ENCODE measurements around the gene RABGAP1L.

RABGAP1L gene

DNA sequence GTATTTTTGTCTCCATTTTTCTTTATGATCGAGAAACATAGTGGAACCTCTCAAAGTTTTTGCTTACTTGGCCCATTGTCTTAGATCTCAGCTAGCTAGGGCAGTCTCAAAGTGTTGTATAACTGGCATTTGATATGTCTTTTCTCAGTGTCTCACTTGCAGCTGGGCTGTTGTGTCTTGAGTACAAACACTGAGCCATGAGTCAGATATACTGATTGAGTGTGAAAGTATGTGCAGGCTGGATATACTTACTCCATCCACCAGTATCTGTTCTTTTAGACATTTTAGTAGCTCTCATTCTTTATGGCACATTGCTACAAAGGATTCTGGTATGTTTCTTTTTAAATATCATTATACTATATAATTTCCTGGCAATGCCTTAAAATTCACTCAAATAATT is 274.1 kb downstream of the RABGAP1L start:
- Histone ChIP-seq H3K9me3 (ENCODE audit: insufficient read depth, low read length) (no peaks in the 10 kb centered on the region), H3K4me3 (ENCODE audit: low read length) (no peak overlapping the region), H3K79me2 (ENCODE audit: low read length) (no peaks in the 10 kb centered on the region), H3K4me1 (ENCODE audit: low read length) (no peaks in the 10 kb centered on the region), H3K9ac (ENCODE audit: low read length) (no peak overlapping the region), H3K27me3 (ENCODE audit: low read depth, low read length) (no peaks in the 10 kb centered on the region), H2AFZ (ENCODE audit: low read depth, low read length) (no peak overlapping the region), H3K4me2 (ENCODE audit: low read length) (no peak overlapping the region), H4K20me1 (ENCODE audit: insufficient read depth, low read length) (no peaks in the 10 kb centered on the region), H3K36me3 (replicated peaks; ENCODE audit: low read depth, low read length) (no peaks in the 10 kb centered on the region), H3K27ac (ENCODE audit: low read length) (no peak overlapping the region)
- TF ChIP-seq EZH2phosphoT487 (IDR thresholded peaks at IDR 0.05; ENCODE audit: low read depth) = no peak
- TF ChIP-seq, protein P1, sequence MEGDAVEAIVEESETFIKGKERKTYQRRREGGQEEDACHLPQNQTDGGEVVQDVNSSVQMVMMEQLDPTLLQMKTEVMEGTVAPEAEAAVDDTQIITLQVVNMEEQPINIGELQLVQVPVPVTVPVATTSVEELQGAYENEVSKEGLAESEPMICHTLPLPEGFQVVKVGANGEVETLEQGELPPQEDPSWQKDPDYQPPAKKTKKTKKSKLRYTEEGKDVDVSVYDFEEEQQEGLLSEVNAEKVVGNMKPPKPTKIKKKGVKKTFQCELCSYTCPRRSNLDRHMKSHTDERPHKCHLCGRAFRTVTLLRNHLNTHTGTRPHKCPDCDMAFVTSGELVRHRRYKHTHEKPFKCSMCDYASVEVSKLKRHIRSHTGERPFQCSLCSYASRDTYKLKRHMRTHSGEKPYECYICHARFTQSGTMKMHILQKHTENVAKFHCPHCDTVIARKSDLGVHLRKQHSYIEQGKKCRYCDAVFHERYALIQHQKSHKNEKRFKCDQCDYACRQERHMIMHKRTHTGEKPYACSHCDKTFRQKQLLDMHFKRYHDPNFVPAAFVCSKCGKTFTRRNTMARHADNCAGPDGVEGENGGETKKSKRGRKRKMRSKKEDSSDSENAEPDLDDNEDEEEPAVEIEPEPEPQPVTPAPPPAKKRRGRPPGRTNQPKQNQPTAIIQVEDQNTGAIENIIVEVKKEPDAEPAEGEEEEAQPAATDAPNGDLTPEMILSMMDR (IDR thresholded peaks at IDR 0.05; ENCODE audit: low read depth, low read length) = no peak

DNA sequence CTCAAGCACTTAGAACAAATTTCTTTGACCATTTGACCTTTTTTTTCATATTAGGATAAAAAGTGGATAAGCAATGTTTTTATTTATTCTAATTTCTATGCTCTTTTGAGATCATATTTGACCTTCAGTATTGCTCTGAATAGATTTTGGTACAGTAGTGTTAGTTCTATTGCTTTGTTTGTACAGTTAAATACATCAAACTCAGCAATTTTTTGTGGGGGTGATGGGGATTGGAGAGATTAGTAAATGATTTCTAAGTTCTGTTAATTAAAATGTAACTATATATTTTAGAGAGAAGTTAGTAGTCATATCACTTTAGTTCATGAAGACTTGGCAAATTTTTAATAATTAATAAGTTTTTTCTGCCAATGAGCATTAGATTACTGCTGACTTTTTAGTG is 286.0 kb downstream of the RABGAP1L start:
- Histone ChIP-seq H3K9ac (ENCODE audit: low read length) (no peak overlapping the region), H3K4me1 (ENCODE audit: low read length) (no peaks in the 10 kb centered on the region), H3K79me2 (ENCODE audit: low read length) (no peaks in the 10 kb centered on the region), H3K36me3 (replicated peaks; ENCODE audit: low read depth, low read length) (no peaks in the 10 kb centered on the region), H2AFZ (ENCODE audit: low read depth, low read length) (no peak overlapping the region), H3K27ac (ENCODE audit: low read length) (no peak overlapping the region), H3K4me2 (ENCODE audit: low read length) (no peak overlapping the region), H3K9me3 (ENCODE audit: insufficient read depth, low read length) (no peaks in the 10 kb centered on the region), H4K20me1 (ENCODE audit: insufficient read depth, low read length) (no peaks in the 10 kb centered on the region), H3K4me3 (ENCODE audit: low read length) (no peak overlapping the region), H3K27me3 (ENCODE audit: low read depth, low read length) (no peaks in the 10 kb centered on the region)
- TF ChIP-seq, protein P1 (IDR thresholded peaks at IDR 0.05; ENCODE audit: low read depth, low read length) = no peak
- TF ChIP-seq EZH2phosphoT487 (IDR thresholded peaks at IDR 0.05; ENCODE audit: low read depth) = no peak

DNA sequence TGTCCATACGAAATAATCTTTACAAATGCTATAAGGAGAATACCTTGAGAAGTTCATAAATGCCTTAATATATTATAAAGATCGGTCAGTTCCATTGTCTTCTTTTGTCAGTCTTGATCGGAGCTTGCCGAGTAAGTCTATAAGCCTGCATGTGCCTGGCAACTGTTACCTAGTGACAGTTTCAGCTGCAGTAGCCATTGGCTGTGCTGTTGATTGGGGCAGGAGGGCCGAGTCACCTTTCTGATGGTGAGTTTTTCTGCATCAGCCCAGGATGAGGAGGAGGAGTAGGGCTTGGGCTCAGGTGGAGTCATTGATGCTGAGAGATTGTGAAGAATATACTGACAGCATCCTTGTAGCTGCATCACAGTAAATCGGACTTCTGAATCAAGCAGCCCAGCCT is 286.5 kb downstream of the RABGAP1L start:
- Histone ChIP-seq H3K9me3 (ENCODE audit: insufficient read depth, low read length) (no peaks in the 10 kb centered on the region), H3K27ac (ENCODE audit: low read length) (no peak overlapping the region), H3K9ac (ENCODE audit: low read length) (no peak overlapping the region), H3K4me1 (ENCODE audit: low read length) (no peaks in the 10 kb centered on the region), H3K4me3 (ENCODE audit: low read length) (no peak overlapping the region), H3K4me2 (ENCODE audit: low read length) (no peak overlapping the region), H3K36me3 (replicated peaks; ENCODE audit: low read depth, low read length) (no peaks in the 10 kb centered on the region), H3K79me2 (ENCODE audit: low read length) (no peaks in the 10 kb centered on the region), H3K27me3 (ENCODE audit: low read depth, low read length) (no peaks in the 10 kb centered on the region), H4K20me1 (ENCODE audit: insufficient read depth, low read length) (no peaks in the 10 kb centered on the region), H2AFZ (ENCODE audit: low read depth, low read length) (no peak overlapping the region)
- TF ChIP-seq EZH2phosphoT487 (IDR thresholded peaks at IDR 0.05; ENCODE audit: low read depth) = no peak
- TF ChIP-seq, protein P1 (IDR thresholded peaks at IDR 0.05; ENCODE audit: low read depth, low read length) = no peak

DNA sequence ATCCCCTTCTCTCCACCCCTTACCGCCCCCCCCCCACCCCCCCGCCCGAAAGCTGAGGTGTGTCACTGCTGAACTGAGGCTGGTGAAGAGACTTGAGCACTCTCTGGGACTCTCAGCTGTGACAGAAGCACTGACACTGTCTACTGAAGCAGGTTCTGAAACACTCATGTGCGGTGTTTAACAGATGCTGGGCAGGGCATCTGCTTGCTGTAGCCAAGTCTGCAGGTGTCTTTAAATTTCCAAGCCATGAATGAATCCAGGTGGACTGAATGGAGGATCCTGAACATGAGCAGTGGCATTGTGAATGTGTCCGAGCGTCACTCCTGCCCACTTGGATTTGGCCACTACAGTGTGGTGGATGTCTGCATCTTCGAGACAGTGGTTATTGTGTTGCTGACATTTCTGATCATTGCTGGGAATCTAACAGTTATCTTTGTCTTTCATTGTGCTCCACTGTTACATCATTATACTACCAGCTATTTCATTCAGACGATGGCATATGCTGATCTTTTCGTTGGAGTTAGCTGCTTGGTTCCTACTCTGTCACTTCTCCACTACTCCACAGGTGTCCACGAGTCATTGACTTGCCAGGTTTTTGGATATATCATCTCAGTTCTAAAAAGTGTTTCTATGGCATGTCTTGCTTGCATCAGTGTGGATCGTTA is 288.7 kb downstream of the RABGAP1L start, which contains the start of gene GPR52:
GPR52 (plus strand) TSS at position 99 of the 665 bp plus-strand sequence; CDS start at position 247, 148 bp downstream.
- Histone ChIP-seq H3K4me2 (ENCODE audit: low read length) (no peak within 1 kb of the TSS), H3K27me3 (ENCODE audit: low read depth, low read length) (no peaks in the 10 kb centered on the region), H4K20me1 (ENCODE audit: insufficient read depth, low read length) (no peaks in the 10 kb centered on the region), H2AFZ (ENCODE audit: low read depth, low read length) (no peak within 1 kb of the TSS), H3K9me3 (ENCODE audit: insufficient read depth, low read length) (no peaks in the 10 kb centered on the region), H3K79me2 (ENCODE audit: low read length) (no peaks in the 10 kb centered on the region), H3K4me1 (ENCODE audit: low read length) (no peaks in the 10 kb centered on the region), H3K27ac (ENCODE audit: low read length) (no peak within 1 kb of the TSS), H3K9ac (ENCODE audit: low read length) (no peak within 1 kb of the TSS), H3K36me3 (replicated peaks; ENCODE audit: low read depth, low read length) (no peaks in the 10 kb centered on the region), H3K4me3 (ENCODE audit: low read length) (no peak within 1 kb of the TSS)
- TF ChIP-seq EZH2phosphoT487 (IDR thresholded peaks at IDR 0.05; ENCODE audit: low read depth) = no peak
- TF ChIP-seq, protein P1 (IDR thresholded peaks at IDR 0.05; ENCODE audit: low read depth, low read length) = no peak
